HepG2 (cell line): Measurements from ENCODE around the gene ELOVL2. TPM values are rescaled to one million over a fixed set of nuclear protein-coding genes. Genes with fewer than 3 reads are reported as not detected.

Experiments
- ASH2L ChIP-seq: fragments of 300-600, 200-600 bp; sonication (generic); IDR thresholded peaks from 2 replicates; pipeline ENCODE4 v1.7.0; 2017; ENCODE audit warnings: low read depth, mild to moderate bottlenecking, moderate library complexity, mixed read lengths, low read length; ENCODE audit not compliant: insufficient read length
- BATF2 ChIP-seq: sonication (generic); formaldehyde crosslinking; IDR thresholded peaks from 2 replicates; pipeline ENCODE4 v1.8.0; 2022; ENCODE audit warnings: mild to moderate bottlenecking, missing genetic modification reagents, moderate library complexity
- FOXC1 ChIP-seq: sonication (generic); formaldehyde crosslinking; IDR thresholded peaks from 2 replicates; pipeline ENCODE4 v1.8.0; 2022; ENCODE audit warnings: mild to moderate bottlenecking, missing genetic modification reagents, borderline replicate concordance
- GATAD2A ChIP-seq: IDR thresholded peaks from 2 replicates; pipeline ENCODE4 v1.6.1; 2016
- HBP1 ChIP-seq: IDR thresholded peaks from 2 replicates; pipeline ENCODE4 v1.6.1; 2016; ENCODE audit warnings: low read depth, control low read depth
- HMG20A ChIP-seq: IDR thresholded peaks from 2 replicates; pipeline ENCODE4 v1.6.1; 2016; ENCODE audit warnings: borderline replicate concordance
- KAT8 ChIP-seq: IDR thresholded peaks from 2 replicates; pipeline ENCODE4 v1.6.1; 2016; ENCODE audit warnings: missing genetic modification reagents, missing compliant biosample characterization
- LCORL ChIP-seq, 2 experiments: fragments of 450-650 bp in 1 of 2; sonication (generic) in 1 of 2; formaldehyde crosslinking in 1 of 2; IDR thresholded peaks; 2 replicates each; pipeline versions ENCODE4 v1.5.0 to v1.6.1; 2017 to 2020; ENCODE audit warnings: antibody characterized with exemption in 1 of 2, missing genetic modification reagents in 1 of 2
- MTA1 ChIP-seq: sonication (generic); formaldehyde crosslinking; IDR thresholded peaks from 2 replicates; pipeline ENCODE4 v1.4.0; 2020; ENCODE audit warnings: missing genetic modification reagents, mild to moderate bottlenecking, borderline replicate concordance
- NFATC3 ChIP-seq: sonication (generic); formaldehyde crosslinking; IDR thresholded peaks from 2 replicates; pipeline ENCODE4 v1.5.1; 2020; ENCODE audit warnings: mild to moderate bottlenecking, missing genetic modification reagents
- PAXIP1 ChIP-seq: sonication (generic); formaldehyde crosslinking; conservative IDR thresholded peaks from 2 replicates; pipeline ENCODE4 v1.4.0; 2020; ENCODE audit warnings: mild to moderate bottlenecking, missing genetic modification reagents, moderate library complexity
- POGZ ChIP-seq: sonication (generic); formaldehyde crosslinking; IDR thresholded peaks from 2 replicates; pipeline ENCODE4 v1.4.0; 2020; ENCODE audit warnings: mild to moderate bottlenecking, missing genetic modification reagents
- RFX1 ChIP-seq: fragments of 450-650 bp; IDR thresholded peaks from 2 replicates; pipeline ENCODE4 v1.6.1; 2017
- STAG1 ChIP-seq: sonication (generic); formaldehyde crosslinking; IDR thresholded peaks from 2 replicates; pipeline ENCODE4 v1.4.0; 2020; ENCODE audit warnings: missing genetic modification reagents
- TOE1 ChIP-seq: sonication (generic); formaldehyde crosslinking; IDR thresholded peaks from 2 replicates; pipeline ENCODE4 v1.4.0; 2020; ENCODE audit warnings: mild to moderate bottlenecking, missing genetic modification reagents
- YY1 ChIP-seq: IDR thresholded peaks from 2 replicates; pipeline ENCODE4 v1.6.1; 2011; ENCODE audit warnings: low read length, low read depth, moderate library complexity, mild to moderate bottlenecking; ENCODE audit not compliant: insufficient read depth, insufficient replicate concordance
- ZNF10 ChIP-seq: sonication (generic); formaldehyde crosslinking; IDR thresholded peaks from 2 replicates; pipeline ENCODE4 v1.4.0; 2020; ENCODE audit warnings: mild to moderate bottlenecking, low read depth, missing genetic modification reagents, borderline replicate concordance
- ZNF331 ChIP-seq: sonication (generic); formaldehyde crosslinking; IDR thresholded peaks from 2 replicates; pipeline ENCODE4 v1.4.0; 2020; ENCODE audit warnings: missing genetic modification reagents
- ZNF780A ChIP-seq: sonication (generic); formaldehyde crosslinking; IDR thresholded peaks from 2 replicates; pipeline ENCODE4 v1.8.0; 2022; ENCODE audit warnings: mild to moderate bottlenecking, missing genetic modification reagents, moderate library complexity
- ZNF790 ChIP-seq: sonication (generic); formaldehyde crosslinking; IDR thresholded peaks from 2 replicates; pipeline ENCODE4 v1.8.0; 2022; ENCODE audit warnings: missing genetic modification reagents, mild to moderate bottlenecking, borderline replicate concordance
- polyA plus RNA-seq, 8 experiments: library from polyadenylated mRNA; depleted of rRNA in 3 of 8; stranded (reverse) in 7 of 8; unstranded in 1 of 8; fragments of >200 nt; fragmentation: Illumina TruSeq in 4 of 8; extraction: Trizol in 4 of 8; gene quantifications; 2 replicates each; pipeline versions ENCODE4 v1.2.1 to v1.2.3, GENCODE V29; 2011 to 2016; ENCODE audit warnings: low read depth in 4 of 8, missing spikeins in 1 of 8, mixed read lengths in 1 of 8; ENCODE audit not compliant: insufficient read depth in 1 of 8
- total RNA-seq, 5 experiments: library from RNA; depleted of rRNA; stranded (reverse); fragments of >200 nt; fragmentation: Illumina TruSeq; extraction: Trizol; gene quantifications; 2 replicates each; pipeline ENCODE4 v1.2.3, GENCODE V29; 2016; ENCODE audit warnings: low read depth in 1 of 5
- TF ChIP-seq, protein P1 (sequence below): sonication (generic); formaldehyde crosslinking; IDR thresholded peaks from 2 replicates; pipeline ENCODE4 v1.5.0; 2020; ENCODE audit warnings: mild to moderate bottlenecking, missing genetic modification reagents, borderline replicate concordance

Gene ELOVL2
- total and polyA plus RNA-seq, 2 of the 13 experiments (the other 11 are each of a cell fraction or from before 2014, with no cell fraction given) = 43.6 to 65.4 TPM

DNA sequence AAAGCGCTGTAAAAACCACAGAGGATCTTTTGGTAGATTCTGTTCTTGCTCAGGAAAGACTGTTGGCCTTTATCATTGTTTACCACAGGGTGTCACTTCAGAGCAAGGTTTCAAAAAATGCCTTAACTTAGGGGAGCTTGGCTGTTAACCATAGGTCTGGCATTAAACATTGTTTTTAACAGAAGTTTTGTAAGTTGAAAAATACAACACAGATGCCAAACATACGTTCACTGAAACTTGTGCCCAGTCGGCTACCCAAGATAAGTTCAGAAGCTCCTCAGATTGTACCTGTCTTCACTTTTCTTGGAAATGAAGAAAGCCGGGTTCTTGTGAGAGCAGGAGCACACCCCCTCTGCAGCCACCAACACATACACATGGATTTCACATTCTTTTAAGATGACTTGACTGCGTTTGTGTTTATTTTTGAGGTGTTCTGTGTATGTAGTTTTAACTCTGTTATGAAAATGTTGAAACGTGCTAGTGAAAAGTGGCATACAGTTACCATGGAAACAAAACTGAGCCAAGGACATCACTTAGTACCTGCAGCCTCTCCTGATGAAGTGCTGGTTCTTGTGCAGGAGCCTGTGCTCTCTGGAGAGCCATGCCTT is 92.3 kb downstream of the ELOVL2 start (continued):
- TF ChIP-seq HBP1 (CRISPR knock-in tag) = peak; percentile 62; the same call in 1 of the 2 replicates
- no peak for TF ChIP-seq LCORL (IDR thresholded peaks at IDR 0.05)
- peak; percentile 34 for TF ChIP-seq LCORL (CRISPR knock-in tag; IDR thresholded peaks at IDR 0.05)
- TF ChIP-seq FOXC1 (CRISPR knock-in tag) = no peak
- TF ChIP-seq, protein P1, sequence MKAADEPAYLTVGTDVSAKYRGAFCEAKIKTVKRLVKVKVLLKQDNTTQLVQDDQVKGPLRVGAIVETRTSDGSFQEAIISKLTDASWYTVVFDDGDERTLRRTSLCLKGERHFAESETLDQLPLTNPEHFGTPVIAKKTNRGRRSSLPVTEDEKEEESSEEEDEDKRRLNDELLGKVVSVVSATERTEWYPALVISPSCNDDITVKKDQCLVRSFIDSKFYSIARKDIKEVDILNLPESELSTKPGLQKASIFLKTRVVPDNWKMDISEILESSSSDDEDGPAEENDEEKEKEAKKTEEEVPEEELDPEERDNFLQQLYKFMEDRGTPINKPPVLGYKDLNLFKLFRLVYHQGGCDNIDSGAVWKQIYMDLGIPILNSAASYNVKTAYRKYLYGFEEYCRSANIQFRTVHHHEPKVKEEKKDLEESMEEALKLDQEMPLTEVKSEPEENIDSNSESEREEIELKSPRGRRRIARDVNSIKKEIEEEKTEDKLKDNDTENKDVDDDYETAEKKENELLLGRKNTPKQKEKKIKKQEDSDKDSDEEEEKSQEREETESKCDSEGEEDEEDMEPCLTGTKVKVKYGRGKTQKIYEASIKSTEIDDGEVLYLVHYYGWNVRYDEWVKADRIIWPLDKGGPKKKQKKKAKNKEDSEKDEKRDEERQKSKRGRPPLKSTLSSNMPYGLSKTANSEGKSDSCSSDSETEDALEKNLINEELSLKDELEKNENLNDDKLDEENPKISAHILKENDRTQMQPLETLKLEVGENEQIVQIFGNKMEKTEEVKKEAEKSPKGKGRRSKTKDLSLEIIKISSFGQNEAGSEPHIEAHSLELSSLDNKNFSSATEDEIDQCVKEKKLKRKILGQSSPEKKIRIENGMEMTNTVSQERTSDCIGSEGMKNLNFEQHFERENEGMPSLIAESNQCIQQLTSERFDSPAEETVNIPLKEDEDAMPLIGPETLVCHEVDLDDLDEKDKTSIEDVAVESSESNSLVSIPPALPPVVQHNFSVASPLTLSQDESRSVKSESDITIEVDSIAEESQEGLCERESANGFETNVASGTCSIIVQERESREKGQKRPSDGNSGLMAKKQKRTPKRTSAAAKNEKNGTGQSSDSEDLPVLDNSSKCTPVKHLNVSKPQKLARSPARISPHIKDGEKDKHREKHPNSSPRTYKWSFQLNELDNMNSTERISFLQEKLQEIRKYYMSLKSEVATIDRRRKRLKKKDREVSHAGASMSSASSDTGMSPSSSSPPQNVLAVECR = no peak
- peak; percentile 25; the same call in 1 of the 2 replicates for TF ChIP-seq KAT8 (CRISPR knock-in tag)
- TF ChIP-seq NFATC3 (CRISPR knock-in tag) = no peak
- TF ChIP-seq POGZ (CRISPR knock-in tag) = no peak; the same call in 1 of the 2 replicates
- peak; percentile 39 for TF ChIP-seq GATAD2A
- TF ChIP-seq RFX1 = peak; percentile 83
- TF ChIP-seq ZNF10 (CRISPR knock-in tag) = no peak
- TF ChIP-seq YY1 = no peak
- no peak for TF ChIP-seq ZNF790 (CRISPR knock-in tag)
- no peak for TF ChIP-seq BATF2 (CRISPR knock-in tag)
- TF ChIP-seq STAG1 (CRISPR knock-in tag) = peak; percentile 98
- peak; percentile 60 for TF ChIP-seq ASH2L
- TF ChIP-seq ZNF331 (CRISPR knock-in tag) = peak; percentile 7; the same call in 1 of the 2 replicates
- no peak; the same call in 1 of the 2 replicates for TF ChIP-seq HMG20A (CRISPR knock-in tag)
- TF ChIP-seq PAXIP1 = peak; percentile 29; the same call in 1 of the 2 replicates
- no peak for TF ChIP-seq MTA1 (CRISPR knock-in tag)
- TF ChIP-seq TOE1 (CRISPR knock-in tag) = no peak
- TF ChIP-seq ZNF780A (CRISPR knock-in tag) = no peak
